ENCODE results near the gene TGFB2.

TGFB2 gene

DNA sequence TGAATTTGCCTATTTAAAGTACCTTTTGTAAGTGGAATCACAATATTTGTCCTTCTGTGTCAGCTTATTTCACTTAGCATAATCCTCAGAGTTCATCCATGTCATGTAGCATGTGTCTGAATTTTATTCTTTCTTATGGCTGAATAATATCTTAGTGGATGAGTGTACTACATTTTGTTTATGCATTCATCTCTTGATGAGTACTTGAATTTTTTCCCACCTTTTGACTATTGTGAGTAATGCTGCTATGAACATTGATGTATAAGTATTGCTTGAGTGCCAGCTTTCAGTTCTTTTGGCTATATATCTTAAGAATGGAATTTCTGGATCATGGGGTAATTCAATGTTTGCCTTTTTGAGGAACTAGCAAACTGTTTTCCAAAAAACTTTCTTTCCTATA is 84.2 kb downstream of the TGFB2 start:
- no peak for DNase-seq

DNA sequence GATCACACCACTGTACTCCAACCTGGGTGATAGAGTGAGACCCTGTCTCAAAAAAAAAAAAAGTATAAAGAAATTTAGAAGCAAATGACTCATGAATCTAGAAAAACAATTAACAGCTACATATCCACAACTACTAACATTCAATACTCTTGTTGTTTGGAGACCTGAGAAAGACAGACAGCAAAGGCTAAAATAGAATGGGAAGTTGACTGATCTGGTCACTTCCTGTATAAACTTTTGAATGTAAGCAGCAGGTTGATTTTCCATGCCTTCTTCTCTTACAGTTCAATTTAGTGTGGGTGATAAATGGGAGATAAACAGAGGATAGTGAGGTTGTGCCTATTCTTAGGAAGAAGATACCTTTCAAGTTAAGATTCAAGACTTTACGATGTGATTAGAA is 85.2 kb downstream of the TGFB2 start:
- no peak for DNase-seq

DNA sequence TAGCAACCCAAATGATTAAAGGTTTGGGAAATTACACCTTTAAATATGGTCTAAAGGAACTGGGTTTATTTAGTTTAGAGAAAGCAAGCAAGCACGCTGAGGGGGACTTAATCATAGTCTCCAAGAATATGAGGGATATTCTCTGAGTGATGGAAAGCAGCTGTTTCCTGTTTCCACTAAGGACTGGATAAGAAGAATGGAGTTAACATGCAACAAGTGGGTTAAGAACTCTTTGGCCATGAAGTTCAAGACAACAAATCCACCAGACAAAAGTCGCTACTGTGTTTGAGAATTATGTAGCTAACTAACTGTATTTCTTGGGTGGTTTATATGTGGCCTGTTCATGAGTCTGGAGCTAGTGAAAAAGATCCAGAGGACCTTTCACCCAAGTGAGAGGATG is 85.7 kb downstream of the TGFB2 start:
- DNase-seq: no peak

DNA sequence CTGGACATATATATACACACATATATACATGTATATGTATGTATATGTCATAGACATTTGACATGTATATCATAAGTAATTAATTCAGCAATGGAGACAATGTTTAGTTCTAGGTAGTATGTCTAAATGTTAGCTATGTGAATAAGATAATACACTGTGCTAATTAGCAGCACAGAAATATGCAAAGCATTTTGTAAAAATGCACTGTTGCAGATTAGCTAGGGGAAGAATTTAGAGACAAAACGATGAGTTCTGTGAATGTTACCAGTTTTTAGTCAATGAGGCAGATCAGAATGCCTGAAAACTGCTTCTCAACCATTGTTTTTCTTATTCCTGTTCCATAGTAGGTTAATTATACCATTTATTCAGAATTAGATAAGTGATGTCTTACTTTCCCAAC is 86.3 kb downstream of the TGFB2 start:
- DNase-seq: no peak

DNA sequence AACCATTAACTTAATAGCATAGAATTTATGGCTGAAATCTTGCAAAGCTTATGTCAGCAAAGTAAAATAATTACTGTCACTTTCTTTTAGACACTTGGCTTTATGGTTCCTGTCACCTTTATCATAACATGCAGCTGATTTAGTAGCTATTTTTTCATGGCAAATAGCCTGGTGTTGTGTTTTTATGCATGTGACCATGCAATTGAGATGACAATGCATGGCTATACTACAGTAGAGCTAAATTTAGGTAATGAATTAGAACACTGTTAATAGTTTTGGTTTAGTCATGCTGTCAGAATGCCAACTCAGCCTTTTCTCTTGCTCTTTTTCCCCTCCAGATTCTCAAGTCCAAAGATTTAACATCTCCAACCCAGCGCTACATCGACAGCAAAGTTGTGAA is 88.6 kb downstream of the TGFB2 start:
- no peak for DNase-seq

DNA sequence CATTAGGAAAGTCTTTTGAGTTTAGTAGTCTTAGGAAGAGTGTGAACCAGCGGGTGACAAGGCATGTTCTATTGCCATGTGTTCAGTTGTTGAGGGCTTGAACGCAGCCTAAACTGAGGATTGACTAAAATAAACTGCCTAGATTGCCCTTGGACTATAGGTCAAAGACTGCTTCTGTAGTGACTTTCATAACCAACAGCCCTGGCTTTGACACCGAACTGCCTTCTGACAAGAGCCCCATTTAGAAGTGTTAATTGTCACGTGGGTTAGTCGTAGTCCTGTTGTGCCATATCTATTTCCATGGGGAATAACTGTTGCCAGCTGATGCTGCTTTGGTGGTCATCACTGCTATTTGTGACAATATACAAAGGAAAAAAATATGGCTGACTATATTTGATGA is 90.4 kb downstream of the TGFB2 start:
- no peak for DNase-seq

DNA sequence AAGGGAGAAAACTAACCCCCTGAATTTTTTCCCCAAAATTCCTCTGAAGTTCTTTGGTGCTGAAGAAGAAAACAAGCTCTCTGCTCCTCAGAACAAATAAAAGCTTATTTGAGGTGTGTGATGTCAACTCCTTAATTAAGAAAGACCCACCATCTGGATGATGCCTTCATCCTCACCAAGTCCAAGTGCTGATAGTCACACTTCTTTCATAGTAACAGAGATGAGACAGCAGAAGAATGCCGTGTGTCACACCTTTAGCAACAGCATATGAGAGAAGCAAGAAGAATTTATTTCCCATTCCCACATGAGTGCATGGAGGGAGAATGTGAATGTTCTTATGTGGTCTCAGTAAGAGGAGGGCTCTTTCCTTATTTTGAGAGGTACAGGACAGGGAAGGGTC is 91.2 kb downstream of the TGFB2 start:
- DNase-seq: no peak

DNA sequence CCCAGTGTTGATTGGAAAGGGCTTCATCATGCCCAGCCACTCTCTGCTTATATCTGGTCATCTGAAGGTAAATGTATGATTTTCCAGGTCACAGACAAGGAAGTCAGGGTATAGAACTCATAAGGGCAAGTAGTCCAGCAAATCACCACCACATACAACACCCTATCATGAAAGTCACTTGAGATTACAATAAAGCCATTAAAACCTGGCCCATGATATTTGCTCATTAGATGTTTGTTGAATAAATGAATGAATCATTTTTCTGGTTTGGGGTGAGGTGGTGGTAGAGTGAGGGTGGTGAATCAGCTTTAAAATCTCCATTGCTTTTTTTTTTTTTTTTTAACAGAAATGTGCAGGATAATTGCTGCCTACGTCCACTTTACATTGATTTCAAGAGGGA is 91.9 kb downstream of the TGFB2 start:
- no peak for DNase-seq

DNA sequence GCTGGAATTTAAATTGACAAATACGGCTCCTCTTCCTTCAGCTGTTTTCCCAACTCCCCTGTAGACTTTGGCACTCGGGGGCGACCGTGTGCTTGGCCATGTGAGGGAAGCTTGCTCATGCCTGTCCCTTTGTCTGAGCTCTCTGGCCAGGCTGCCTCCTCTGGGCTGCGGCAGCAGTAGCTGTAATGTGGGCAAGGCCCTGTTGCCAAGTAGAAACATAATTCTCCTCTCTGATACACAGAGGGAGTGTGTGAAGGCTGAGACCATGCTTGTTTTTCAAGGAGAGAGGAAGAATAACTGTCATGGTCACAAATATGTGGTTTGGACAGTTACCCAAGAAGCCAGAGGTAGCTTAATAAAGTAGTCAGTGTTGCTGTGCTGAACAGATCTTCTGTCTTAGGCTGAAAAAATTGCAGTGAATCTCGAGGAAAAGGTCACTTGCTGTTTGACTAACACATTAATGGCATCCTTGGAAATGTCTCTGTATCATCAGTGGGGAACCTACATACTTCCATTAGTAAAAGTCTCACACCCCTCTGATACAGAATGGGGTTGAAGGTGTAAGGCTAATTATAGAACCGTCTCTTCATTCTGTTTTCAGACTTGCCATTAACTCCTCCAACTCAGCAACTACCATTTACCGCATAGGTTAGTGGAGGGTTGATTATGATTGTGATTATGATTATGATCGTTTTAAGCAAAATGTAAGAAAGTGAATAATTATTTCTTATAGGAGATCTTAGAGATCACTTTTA is 94.6 kb downstream of the TGFB2 start:
- DNase-seq: peak in 11 of 14 donors; percentile 2 to 62 (median 24)

DNA sequence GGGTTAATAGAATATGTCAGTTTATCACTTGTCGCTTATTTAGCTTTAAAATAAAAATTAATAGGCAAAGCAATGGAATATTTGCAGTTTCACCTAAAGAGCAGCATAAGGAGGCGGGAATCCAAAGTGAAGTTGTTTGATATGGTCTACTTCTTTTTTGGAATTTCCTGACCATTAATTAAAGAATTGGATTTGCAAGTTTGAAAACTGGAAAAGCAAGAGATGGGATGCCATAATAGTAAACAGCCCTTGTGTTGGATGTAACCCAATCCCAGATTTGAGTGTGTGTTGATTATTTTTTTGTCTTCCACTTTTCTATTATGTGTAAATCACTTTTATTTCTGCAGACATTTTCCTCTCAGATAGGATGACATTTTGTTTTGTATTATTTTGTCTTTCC is 98.1 kb downstream of the TGFB2 start:
- no peak for DNase-seq

DNA sequence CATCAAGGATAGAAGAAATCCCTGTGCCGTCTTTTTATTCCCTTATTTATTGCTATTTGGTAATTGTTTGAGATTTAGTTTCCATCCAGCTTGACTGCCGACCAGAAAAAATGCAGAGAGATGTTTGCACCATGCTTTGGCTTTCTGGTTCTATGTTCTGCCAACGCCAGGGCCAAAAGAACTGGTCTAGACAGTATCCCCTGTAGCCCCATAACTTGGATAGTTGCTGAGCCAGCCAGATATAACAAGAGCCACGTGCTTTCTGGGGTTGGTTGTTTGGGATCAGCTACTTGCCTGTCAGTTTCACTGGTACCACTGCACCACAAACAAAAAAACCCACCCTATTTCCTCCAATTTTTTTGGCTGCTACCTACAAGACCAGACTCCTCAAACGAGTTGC is 99.0 kb downstream of the TGFB2 start:
- DNase-seq: no peak

DNA sequence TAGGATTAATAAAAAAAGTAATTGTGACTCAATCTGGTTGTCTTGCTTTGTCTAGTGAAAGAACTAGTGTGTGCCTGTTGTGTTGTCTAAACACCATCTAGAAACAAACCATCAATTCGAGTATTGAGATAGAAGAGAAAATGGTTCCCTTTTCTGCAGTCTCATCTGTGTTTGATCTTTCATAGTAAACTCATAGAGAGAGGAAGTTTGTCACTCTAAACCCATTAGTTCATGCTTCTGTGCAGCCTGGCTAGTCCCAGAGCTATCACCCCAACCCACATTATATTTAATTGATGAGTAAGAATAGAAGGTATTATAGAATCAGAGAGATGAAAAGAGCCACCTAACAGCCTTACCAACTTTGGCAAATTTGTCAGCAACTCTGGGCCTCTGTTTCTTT is 99.5 kb downstream of the TGFB2 start:
- no peak for DNase-seq

DNA sequence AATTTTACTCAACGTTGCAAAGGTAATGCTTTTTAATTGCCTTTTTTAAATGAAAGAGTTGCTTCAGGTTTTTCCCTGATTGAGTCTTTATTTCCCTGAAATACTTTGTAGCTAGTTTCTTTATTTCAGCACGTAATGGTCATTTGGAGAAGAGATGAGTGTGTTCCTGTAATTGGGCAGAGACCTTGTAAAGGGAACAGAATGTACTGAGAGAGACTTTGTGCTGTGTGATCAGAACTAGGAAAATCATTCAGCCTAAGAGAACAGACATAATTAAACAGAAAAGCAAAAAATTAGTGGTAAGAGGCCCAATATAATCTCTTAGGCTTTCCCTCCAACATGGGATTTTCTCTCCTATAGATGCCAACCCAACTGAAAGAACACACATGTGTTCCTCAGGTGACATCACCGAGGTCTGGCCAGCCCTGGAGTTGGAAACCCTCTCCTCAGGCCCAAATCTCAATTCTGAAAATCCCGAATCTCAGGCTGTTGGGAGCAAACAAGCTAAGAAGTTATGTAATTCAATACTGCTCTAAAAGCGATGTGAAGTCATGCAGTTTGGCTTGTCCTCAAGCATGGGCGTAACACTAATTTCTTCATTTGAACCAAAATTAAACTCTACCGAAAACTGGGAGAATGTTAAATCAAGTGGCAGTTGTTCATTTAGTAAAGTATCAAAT is 102.0 kb downstream of the TGFB2 start:
- peak in 1 of 14 donors; percentile 15 for DNase-seq

DNA sequence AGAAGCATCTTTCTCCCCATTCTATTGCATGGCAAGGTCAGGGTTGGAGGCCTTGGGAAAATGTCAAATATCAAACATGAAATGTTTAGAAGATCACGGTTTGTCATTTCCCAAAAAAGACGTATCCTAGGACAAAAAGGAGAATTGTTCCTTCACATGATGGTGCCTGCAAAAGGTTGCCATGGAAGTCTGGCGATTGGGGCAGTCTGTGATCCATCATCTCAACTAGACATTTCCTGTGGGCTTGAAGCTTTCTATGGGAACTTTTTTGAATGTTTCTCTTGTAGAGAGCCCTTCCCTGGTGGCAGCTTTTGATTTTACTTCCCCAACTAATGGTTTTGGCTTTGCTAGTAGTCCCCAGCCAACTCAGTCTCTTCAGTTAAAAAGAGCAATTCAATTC is 106.3 kb downstream of the TGFB2 start:
- no peak for DNase-seq

DNA sequence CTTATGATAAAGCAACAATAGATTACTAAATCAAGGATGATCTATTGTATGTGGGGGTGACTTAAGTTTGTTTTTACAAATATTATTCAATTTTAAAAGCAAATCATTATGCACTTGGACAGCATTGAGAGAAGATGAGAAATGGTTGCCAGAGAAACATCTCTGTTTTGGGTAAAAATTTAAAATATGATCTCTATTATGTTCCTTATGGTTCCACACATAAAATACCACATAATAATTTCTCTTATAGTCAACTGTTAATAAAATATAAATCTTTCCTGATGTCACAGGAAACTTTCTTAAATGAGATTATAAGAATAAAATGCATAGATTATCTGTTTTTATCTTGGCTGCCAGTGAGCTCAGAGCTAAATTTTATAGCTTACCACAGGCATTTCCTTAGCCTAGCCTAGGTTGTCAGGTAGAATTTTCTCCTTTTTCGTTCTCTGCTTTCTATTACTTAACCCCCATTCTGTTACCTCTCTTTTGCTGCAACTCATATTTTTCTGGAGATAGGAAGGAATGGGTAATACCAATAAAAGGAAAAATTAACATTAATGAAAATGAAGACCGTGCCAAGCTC is 109.7 kb downstream of the TGFB2 start:
- no peak for DNase-seq

DNA sequence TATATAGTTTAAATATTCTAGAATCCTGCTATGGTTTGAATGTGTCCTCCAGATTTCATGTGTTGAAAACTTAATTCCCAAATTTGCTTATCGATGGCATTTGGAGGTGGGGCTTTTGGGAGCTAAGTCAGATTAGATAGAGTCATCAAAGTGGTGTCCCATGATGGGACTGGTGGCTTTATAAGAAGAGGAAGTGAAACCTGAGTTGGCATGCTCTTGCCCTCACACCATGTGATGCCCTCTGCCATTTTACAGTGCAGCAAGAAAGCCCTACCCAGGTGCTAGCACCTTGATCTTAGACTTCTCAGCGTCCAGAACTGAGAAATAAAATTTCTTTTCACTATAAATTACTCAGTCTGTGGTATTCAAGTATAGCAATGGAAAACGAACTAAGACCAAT is 111.3 kb downstream of the TGFB2 start:
- DNase-seq: no peak

DNA sequence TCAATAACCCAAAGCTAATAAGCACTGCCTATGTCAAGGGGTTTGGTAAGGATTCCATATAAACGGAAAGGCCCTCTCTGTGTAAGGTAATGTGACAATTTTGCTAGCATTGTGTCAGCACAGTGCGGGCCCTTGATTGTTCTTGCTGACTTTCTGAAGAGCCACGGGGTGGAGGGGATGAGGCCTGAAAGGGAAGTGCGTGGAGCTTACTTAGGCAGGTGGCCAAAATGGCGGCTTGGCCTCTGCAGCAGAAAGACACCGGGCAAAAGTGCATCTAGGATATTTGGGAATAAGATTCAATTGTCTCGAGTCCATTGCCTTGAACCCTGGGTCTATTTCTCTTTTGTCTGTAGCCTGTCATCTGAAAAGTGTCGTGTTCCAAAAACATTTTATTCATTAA is 114.3 kb downstream of the TGFB2 start:
- DNase-seq: no peak

DNA sequence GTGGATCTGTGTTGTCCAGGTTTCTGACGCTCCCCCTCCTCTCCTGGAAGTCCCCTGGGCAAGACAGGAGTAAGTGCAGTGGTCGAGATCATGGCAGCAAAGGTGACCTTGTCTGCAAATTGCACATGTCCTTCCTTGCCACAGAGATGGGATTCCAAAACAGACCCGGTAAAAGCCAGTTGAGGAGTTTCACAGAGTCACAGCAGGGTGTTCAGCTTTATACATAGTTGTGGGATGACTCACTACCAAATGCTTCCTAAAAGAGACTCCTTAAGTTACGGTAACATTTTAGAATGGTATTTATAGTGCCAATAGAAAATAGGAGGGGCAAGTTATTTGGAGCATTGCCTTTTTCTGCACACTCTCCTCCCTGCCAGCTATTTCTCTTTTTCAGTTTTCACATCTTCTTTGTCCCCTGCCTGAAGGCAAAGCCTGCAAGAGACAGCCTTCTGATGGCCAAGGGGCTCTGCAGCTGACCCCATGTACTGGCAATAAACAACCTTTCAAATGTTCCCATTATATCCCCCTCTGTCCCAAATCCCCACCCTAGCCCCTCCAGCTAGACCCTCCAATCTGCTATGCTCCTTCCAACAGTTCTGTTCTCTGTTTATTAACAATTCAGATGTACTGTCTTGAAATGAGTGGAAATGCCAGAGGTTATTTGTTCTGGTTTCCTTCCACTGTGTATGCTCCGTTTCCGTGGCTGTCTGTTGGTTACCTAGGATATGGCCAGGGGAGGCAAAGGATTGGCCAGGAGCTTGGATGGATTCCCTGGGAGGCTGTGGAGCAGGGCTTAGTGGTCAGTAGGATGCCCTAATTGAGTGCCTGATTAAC is 115.0 kb downstream of the TGFB2 start:
- peak in 8 of 14 donors; percentile 11 to 70 (median 52) for DNase-seq

DNA sequence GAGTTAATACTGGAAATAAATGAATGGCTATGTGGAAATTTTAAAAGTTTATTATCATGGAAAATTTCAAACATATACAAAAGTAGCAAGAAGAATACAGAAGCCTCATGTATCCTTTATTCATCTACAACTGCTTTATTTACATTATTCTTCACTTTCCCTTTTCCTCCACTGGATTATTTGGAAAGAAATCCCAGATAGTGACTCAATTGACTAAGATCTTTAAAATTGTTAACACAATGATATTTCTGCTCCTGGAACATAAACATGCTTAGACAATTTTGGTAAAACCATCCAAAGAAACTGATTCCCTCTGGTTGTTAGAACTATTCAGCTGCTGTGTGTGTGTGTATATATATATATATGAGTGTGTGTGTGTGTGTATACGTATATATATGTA is 116.2 kb downstream of the TGFB2 start:
- DNase-seq: no peak

DNA sequence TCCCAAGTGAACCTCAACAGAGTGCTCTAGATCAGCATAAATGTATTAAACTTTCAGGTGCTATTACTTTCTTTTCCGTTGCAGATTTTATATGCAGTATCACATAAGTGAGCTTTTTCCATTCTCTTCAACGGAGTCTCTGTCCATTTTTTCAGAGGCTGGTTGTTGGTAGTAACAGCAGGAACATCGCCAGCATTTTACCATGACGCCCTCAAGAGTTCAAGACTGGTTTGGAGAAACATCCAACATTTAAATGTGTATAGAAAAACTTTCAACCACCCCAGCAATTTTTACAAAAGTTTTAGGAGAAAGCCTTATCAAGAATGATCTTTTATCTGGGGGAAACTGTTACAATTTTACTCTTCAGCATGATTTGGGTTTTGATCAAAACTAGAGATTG is 117.0 kb downstream of the TGFB2 start:
- no peak for DNase-seq

DNA sequence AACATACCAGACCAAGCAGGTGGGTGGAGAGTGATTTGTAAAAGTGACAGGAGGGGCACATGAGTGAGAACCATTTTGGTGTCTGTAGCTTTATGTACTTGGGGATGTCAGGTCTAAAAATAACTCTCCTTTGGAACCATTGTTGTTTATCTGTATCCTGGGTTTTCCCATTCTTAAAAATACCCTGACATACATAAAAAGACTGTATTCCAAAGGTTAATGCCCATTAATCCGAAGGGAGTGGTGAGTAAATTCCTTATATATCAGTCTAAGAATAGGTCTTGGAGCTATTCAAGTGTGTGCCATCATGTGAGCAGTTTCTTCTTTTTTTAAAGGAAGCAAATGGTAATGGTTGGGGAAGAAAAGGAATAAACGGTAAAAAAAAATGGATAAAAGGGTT is 117.5 kb downstream of the TGFB2 start:
- no peak for DNase-seq

DNA sequence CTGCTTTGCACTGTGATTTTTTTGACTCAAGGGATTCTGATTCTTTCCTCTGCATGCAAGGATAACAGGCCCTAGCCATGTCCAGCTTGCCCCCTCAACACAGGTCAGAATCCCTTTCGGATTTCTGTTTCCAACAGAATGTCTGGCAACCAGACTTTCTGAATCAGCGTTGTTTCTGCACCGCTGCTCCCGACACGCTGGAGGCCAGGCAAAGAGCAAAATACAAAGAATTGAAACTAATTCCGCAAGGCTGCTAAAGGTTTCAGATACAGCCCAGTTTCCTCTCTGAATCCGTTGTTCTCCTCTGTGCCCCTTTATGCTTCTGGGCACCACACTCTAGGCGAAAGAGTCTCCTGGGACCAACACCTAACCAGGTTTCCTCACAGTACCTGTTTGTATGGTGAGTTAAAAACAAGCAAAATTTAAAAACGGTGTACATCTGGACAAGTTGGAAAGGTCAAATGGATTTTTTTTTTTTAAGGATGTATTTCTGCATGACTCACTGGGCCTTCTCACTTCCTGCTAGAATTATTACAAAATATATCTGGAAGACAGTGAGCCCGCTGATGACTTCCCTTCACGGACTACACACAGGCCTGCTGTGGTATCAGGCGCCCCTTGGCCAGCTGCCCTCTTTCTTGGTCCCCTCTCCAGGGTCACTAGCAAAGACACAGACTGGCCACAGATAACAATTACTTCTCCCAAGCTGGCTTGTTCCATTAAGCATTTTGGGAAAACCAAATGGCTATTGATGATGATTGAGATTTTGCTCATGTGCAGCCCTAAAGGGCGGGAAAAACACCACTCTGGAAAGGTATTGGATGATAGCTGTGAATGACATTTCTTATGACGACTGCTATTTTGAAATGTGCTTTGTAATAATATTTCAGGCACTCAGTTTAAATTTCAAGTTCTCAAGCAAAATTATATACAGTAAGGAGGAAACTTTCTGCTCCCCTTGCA is 118.3 kb downstream of the TGFB2 start:
- peak in 6 of 14 donors; percentile 4 to 56 (median 12) for DNase-seq
